GM12878 (cell line): ENCODE measurements around the gene UTP3. TPM values are rescaled to one million over a fixed set of nuclear protein-coding genes. Genes with fewer than 3 reads are reported as not detected.
A peak's percentile ranks its signal among the peaks of the same experiment; 100 is the strongest.

Experiments
- ATAC-seq: fragments of 200-7000 bp; cut with Tn5 transposase; 3 replicates; pipeline ENCODE4 v1.9.1; 2020; ENCODE audit warnings: mild to moderate bottlenecking, moderate library complexity
- BruUV-seq: library from RNA; stranded (reverse); fragments of 400-500 nt; replicated peaks from 2 replicates; lab custom pipeline; 2021; lab: Mats Ljungman, UMichigan
- CTCF ChIA-PET: fragments of 300-600 bp; sonication (Branson Sonifier 250); formaldehyde crosslinking; extraction: SDS; loops from one replicate; lab custom pipeline; 2021; ENCODE audit warnings: inconsistent platforms; lab: Yijun Ruan, JAX
- POLR2A ChIA-PET: fragments of 350-600 bp; formaldehyde crosslinking; extraction: SDS; loops from one replicate; lab custom pipeline; 2021; ENCODE audit warnings: inconsistent platforms; lab: Charles Lee
- RAD21 ChIA-PET: fragments of 300-600 bp; sonication (Branson Sonifier 250); formaldehyde crosslinking; loops from one replicate; lab custom pipeline; 2023; ENCODE audit warnings: antibody characterized with exemption; ENCODE audit not compliant: unreplicated experiment; lab: Charles Lee
- SMC1A ChIA-PET: fragments of 300-600 bp; sonication (Branson Sonifier 250); formaldehyde crosslinking; loops from one replicate; lab custom pipeline; 2023; ENCODE audit not compliant: unreplicated experiment, uncharacterized antibody; lab: Charles Lee
- DNase-seq: peaks from one replicate; pipeline ENCODE4 v3.0.0-alpha.2; 2011; ENCODE audit warnings: low read depth, low spot score
- FAIRE-seq: peaks from 3 replicates; lab custom pipeline; 2011; peaks lifted over from hg19 to GRCh38; lab: Jason Lieb, UNC
- H2AFZ ChIP-seq: 2 replicates; pipeline ENCODE4 v1.6.0; 2011; ENCODE audit warnings: low read depth, low read length, control low read depth; ENCODE audit not compliant: control insufficient read depth
- H3K27ac ChIP-seq: 2 replicates; pipeline ENCODE4 v1.5.1; 2011; ENCODE audit warnings: control low read depth; ENCODE audit not compliant: control insufficient read depth, insufficient read depth
- H3K27me3 ChIP-seq, 2 experiments: replicated peaks in 1 of 2; 2 replicates each; pipeline versions ENCODE4 v1.6.0 to v1.6.1; 2011; ENCODE audit warnings: low read length in 1 of 2; ENCODE audit not compliant: control insufficient read depth in 2 of 2, insufficient read depth in 2 of 2
- H3K36me3 ChIP-seq, 2 experiments: 2 replicates each; pipeline ENCODE4 v1.5.1; 2011; ENCODE audit warnings: low read length in 1 of 2; ENCODE audit not compliant: control insufficient read depth in 2 of 2, insufficient read depth in 2 of 2
- H3K4me1 ChIP-seq: 2 replicates; pipeline ENCODE4 v1.6.1; 2011; ENCODE audit warnings: mild to moderate bottlenecking, low read length, moderate library complexity, mixed read lengths; ENCODE audit not compliant: control insufficient read depth, insufficient read depth
- H3K4me2 ChIP-seq: 2 replicates; pipeline ENCODE4 v1.6.0; 2011; ENCODE audit warnings: control low read depth; ENCODE audit not compliant: control insufficient read depth, insufficient read depth
- H3K4me3 ChIP-seq: fragments of 200-600 bp; sonication (generic); 2 replicates; pipeline ENCODE4 v1.5.1; 2016
- H3K79me2 ChIP-seq: 2 replicates; pipeline ENCODE4 v1.6.0; 2011; ENCODE audit warnings: low read length; ENCODE audit not compliant: control insufficient read depth, insufficient read depth
- H3K9ac ChIP-seq: 2 replicates; pipeline ENCODE4 v1.8.0; 2011; ENCODE audit warnings: low read length, control low read depth, mixed read lengths; ENCODE audit not compliant: control insufficient read depth, insufficient read depth
- H3K9me3 ChIP-seq: replicated peaks from 3 replicates; pipeline ENCODE4 v1.5.1; 2011; ENCODE audit warnings: mild to moderate bottlenecking, low read length; ENCODE audit not compliant: control insufficient read depth, insufficient read depth
- H4K20me1 ChIP-seq: 2 replicates; pipeline ENCODE4 v1.6.0; 2011; ENCODE audit not compliant: control insufficient read depth, insufficient read depth
- BCL11A ChIP-seq: IDR thresholded peaks from 2 replicates; pipeline ENCODE4 v1.6.1; 2011; ENCODE audit warnings: low read depth, low read length
- CBFB ChIP-seq: IDR thresholded peaks from 2 replicates; pipeline ENCODE4 v1.6.1; 2016; ENCODE audit warnings: antibody characterized with exemption, low read depth
- CREB1 ChIP-seq: IDR thresholded peaks from 2 replicates; pipeline ENCODE4 v1.6.1; 2012; ENCODE audit warnings: low read depth, mild to moderate bottlenecking, inconsistent platforms
- DPF2 ChIP-seq: fragments of 450-650 bp; IDR thresholded peaks from 2 replicates; pipeline ENCODE4 v1.6.1; 2017; ENCODE audit warnings: mild to moderate bottlenecking
- NFIC ChIP-seq: IDR thresholded peaks from 2 replicates; pipeline ENCODE4 v1.6.1; 2012; ENCODE audit warnings: low read depth, mild to moderate bottlenecking, inconsistent platforms, low read length, moderate library complexity
- POU2F2 ChIP-seq: IDR thresholded peaks from 3 replicates; pipeline ENCODE4 v1.6.1; 2011; ENCODE audit warnings: low read depth, mild to moderate bottlenecking, low read length, borderline replicate concordance
- RUNX3 ChIP-seq: IDR thresholded peaks from 2 replicates; pipeline ENCODE4 v1.6.1; 2012; ENCODE audit warnings: low read length, inconsistent platforms
- SIX5 ChIP-seq: IDR thresholded peaks from 2 replicates; pipeline ENCODE4 v1.6.1; 2011; ENCODE audit warnings: mild to moderate bottlenecking, low read depth, low read length, moderate library complexity; ENCODE audit not compliant: severe bottlenecking
- WGBS: methylation state at CpG from one replicate; pipeline ENCODE4 v1.1.6; 2016; ENCODE audit warnings: low lambda C conversion rate; ENCODE audit not compliant: insufficient replicate concordance, insufficient coverage; ENCODE audit errors: missing lambda C conversion rate; 5-methylcytosine and 5-hydroxymethylcytosine counted together
- in situ Hi-C: fragments of 300-500 bp; cut with MboI; formaldehyde crosslinking; loops from 9 replicates; pipeline ENCODE4 v1.14.3; 2018; ENCODE audit warnings: mixed read lengths
- intact Hi-C: fragments of 100-400 bp; cut with micrococcal nuclease; formaldehyde crosslinking; loops from one replicate; pipeline ENCODE4 v1.14.2; 2022; ENCODE audit not compliant: unreplicated experiment
- polyA plus RNA-seq, 11 experiments: library from polyadenylated mRNA; depleted of rRNA in 4 of 11; unstranded in 6 of 11; stranded (reverse) in 5 of 11; fragments of >200 nt; fragmentation: Nextera tagmentation in 4 of 11; fragmentation: Illumina TruSeq in 1 of 11; extraction: Ambion mirVana in 4 of 11; extraction: Trizol in 1 of 11; gene quantifications; 1 replicate in 1 of 11; 2 replicates in 10 of 11; pipeline versions ENCODE4 v1.2.1 to v1.2.3, GENCODE V29; 2011 to 2016; ENCODE audit warnings: inconsistent platforms in 2 of 11, missing spikeins in 2 of 11, low read depth in 1 of 11
- total RNA-seq, 4 experiments: library from RNA; depleted of rRNA in 3 of 4; stranded (reverse); fragments of >200 nt in 3 of 4; fragmentation: Illumina TruSeq in 1 of 4; extraction: Trizol in 1 of 4; gene quantifications; 2 replicates each; pipeline versions ENCODE4 v1.2.1 to v1.2.3, GENCODE V29; 2013 to 2021

The UTP3 gene
- total and polyA plus RNA-seq, 10 of the 15 experiments (the other 5 are each of a cell fraction or from before 2014, with no cell fraction given) = 15.8 to 60.7 (median 22.5) TPM

- intact Hi-C loops (no loop called here), in situ Hi-C loops (no loop called here)
- no peak for TF ChIP-seq CBFB
- TF ChIP-seq BCL11A = no peak
- peak; percentile 56; the same call in 1 of the 2 replicates for TF ChIP-seq RUNX3
- peak; percentile 26; the same call in 1 of the 2 replicates for TF ChIP-seq NFIC
- TF ChIP-seq CREB1 = no peak
- no peak for TF ChIP-seq POU2F2
- H3K36me3 ChIP-seq = no peaks in the 10 kb centered on the region
- ChIA-PET RAD21 (interaction anchor here (0.6 to 3.8 kb wide), 6 partner anchors 13 to 271 kb away, joined by 3 to 25 read pairs (median 4); partner anchors contain the start of gene DCK), SMC1A (interaction anchor here (0.7 to 4.5 kb wide), 9 partner anchors 8 to 438 kb away, joined by 3 to 56 read pairs (median 4); no protein-coding TSS in a partner anchor), POLR2A (interaction anchor here (0.6 kb wide), 4 partner anchors 12 to 1397 kb away, joined by 3 to 8 read pairs (median 4); no protein-coding TSS in a partner anchor), CTCF (interaction anchor here (0.8 to 4.3 kb wide), 6 partner anchors 8 to 106 kb away, joined by 3 to 35 read pairs (median 4); no protein-coding TSS in a partner anchor)
- H3K9me3 ChIP-seq = no peaks in the 10 kb centered on the region
- no peaks in the 10 kb centered on the region; a peak in 1 of 4 replicates for H3K27me3 ChIP-seq
- H3K4me2 ChIP-seq = no peak overlapping the region
- FAIRE-seq (no peak), ATAC-seq (no peak; the same call in 2 of the 3 replicates), DNase-seq (no peak)
- H2AFZ ChIP-seq = no peak overlapping the region
- H4K20me1 ChIP-seq = no peaks in the 10 kb centered on the region
- no peaks in the 10 kb centered on the region for H3K79me2 ChIP-seq
- WGBS = 58% methylated on average over 7 of the region's 7 CpGs
- no peak overlapping the region for H3K4me3 ChIP-seq
- no TSS peak for BruUV-seq
- H3K9ac ChIP-seq = no peak overlapping the region
- H3K27ac ChIP-seq = no peak overlapping the region
- no peaks in the 10 kb centered on the region for H3K4me1 ChIP-seq
These were observed 34.0 kb downstream of the UTP3 start for GRCh38 chr4:70722199-70722791.

GRCh38 chr4:70724463-70724862 lies 36.1 kb downstream of the UTP3 start:
- Histone ChIP-seq H2AFZ (no peak overlapping the region), H3K27me3 (no peaks in the 10 kb centered on the region; a peak in 1 of 4 replicates), H3K79me2 (no peaks in the 10 kb centered on the region), H3K27ac (no peak overlapping the region), H4K20me1 (no peaks in the 10 kb centered on the region), H3K4me3 (no peak overlapping the region), H3K36me3 (no peaks in the 10 kb centered on the region), H3K4me1 (no peaks in the 10 kb centered on the region), H3K9ac (no peak overlapping the region), H3K4me2 (no peak overlapping the region), H3K9me3 (no peaks in the 10 kb centered on the region)
- SMC1A ChIA-PET = interaction anchor here (1.1 to 4.5 kb wide), 3 partner anchors 10 to 29 kb away, joined by 3 to 56 read pairs (median 12); no protein-coding TSS in a partner anchor
- intact Hi-C loops = no loop called here
- 85% methylated on average over 3 of the region's 3 CpGs for WGBS
- BruUV-seq = no TSS peak
- in situ Hi-C loops = no loop called here
- DNase-seq (no peak), ATAC-seq (no peak), FAIRE-seq (no peak)
- POLR2A ChIA-PET = interaction anchor here (1.9 kb wide), 1 partner anchor 11 kb away, joined by 6 read pairs; no protein-coding TSS in a partner anchor
- no peak for TF ChIP-seq SIX5
- TF ChIP-seq DPF2 = no peak
- RAD21 ChIA-PET = interaction anchor here (3.8 kb wide), 1 partner anchor 10 kb away, joined by 25 read pairs; no protein-coding TSS in a partner anchor
- CTCF ChIA-PET = interaction anchor here (0.7 to 4.3 kb wide), 4 partner anchors 9 to 86 kb away, joined by 3 to 35 read pairs (median 4); no protein-coding TSS in a partner anchor
